ENCODE results near the gene WDR18. TPM values are rescaled to one million over a fixed set of nuclear protein-coding genes. Genes with fewer than 3 reads are reported as not detected.
A peak's percentile ranks its signal among the peaks of the same experiment; 100 is the strongest.

WDR18 gene
- total and polyA plus RNA-seq, 2 of the 8 experiments (the other 6 are each of a cell fraction or from before 2014, with no cell fraction given): 87.7 to 177 TPM

DNA sequence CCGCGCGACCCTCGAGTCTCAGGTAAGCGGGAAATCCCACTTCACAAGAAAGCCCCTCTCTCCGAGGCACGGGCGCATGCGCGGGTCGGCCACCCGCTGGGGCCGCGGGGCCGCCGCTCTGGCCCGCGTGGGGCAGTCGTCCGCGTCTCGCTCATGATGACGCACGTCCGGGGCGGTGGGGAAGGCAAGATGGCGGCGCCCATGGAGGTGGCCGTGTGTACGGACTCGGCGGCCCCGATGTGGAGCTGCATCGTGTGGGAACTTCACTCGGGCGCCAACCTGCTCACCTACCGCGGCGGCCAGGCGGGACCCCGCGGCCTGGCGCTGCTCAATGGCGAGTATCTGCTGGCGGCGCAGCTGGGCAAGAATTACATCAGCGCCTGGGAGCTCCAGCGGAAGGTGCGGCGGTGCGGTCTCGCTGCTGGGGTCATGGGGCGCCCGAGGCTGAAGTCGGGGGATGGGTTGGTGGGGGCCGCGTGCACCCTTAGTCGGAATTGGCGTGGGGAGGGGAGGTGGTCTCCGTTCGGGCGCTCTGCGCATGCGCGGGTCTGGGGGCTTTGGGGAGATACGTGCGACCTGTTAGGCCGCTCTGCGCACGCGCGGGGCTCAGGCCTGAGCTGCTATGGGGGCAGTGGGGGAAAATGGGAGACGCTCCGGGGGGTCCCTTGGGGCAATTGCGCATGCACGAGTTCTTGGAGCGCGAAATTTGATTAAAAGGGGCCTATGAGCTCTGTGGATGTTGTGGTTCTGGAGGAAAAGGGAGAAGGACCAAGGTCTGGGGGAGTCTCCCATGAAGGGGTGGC, at the start of gene WDR18 (continued):
- peak; percentile 99 for TF ChIP-seq YY1 (IDR thresholded peaks at IDR 0.05; ENCODE audit: low read depth, low read length)
- TF ChIP-seq FOSL1 (IDR thresholded peaks at IDR 0.05; ENCODE audit: insufficient read depth, low read depth, low read length): no peak
- peak; percentile 98 for TF ChIP-seq KDM5A (IDR thresholded peaks at IDR 0.05; ENCODE audit: low read length)
- no peak for TF ChIP-seq ZNF274 (IDR thresholded peaks at IDR 0.05; ENCODE audit: borderline replicate concordance, extremely low read depth, low read length)
- no peak for TF ChIP-seq MAFK (IDR thresholded peaks at IDR 0.05; ENCODE audit: low read depth, low read length)
- 0 out of 2 replicates have a peak, but pooled peaks have one; percentile 28 for TF ChIP-seq CHD2 (IDR thresholded peaks at IDR 0.05; ENCODE audit: low read length)
- TF ChIP-seq RBBP5 (IDR thresholded peaks at IDR 0.05; ENCODE audit: borderline replicate concordance, low read depth, low read length): peak; percentile 89; the same call in 1 of the 2 replicates
- peak; percentile 78 for TF ChIP-seq TAF7 (optimal IDR thresholded peaks at IDR 0.05; ENCODE audit: borderline replicate concordance, low read depth, low read length)
- TF ChIP-seq, protein P1, sequence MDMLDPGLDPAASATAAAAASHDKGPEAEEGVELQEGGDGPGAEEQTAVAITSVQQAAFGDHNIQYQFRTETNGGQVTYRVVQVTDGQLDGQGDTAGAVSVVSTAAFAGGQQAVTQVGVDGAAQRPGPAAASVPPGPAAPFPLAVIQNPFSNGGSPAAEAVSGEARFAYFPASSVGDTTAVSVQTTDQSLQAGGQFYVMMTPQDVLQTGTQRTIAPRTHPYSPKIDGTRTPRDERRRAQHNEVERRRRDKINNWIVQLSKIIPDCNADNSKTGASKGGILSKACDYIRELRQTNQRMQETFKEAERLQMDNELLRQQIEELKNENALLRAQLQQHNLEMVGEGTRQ (IDR thresholded peaks at IDR 0.05; ENCODE audit: low read length): no peak

All from H1 (cell line).